ENCODE data around the gene SPATA20.

SPATA20 gene

DNA sequence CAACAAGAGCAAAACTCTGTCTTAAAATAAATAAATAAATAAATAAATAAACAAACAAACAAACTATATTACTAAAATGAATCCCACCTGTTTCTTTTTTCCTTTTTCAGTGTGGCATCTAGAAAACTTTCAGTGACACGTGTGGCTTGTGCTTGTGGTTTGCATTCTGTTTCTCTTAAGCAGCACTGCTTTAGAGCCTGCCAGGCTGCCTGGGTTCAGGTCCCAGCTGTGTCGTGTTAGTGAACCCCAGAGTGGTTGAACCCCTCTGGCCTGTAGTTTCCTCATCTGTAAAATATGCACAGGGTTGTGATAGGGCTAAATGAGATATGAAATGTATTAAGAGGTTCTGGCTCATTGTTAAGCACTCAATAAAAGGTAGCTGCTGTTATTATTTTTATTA, 26.5 kb upstream of the SPATA20 start:
- DNase-seq = no peak

DNA sequence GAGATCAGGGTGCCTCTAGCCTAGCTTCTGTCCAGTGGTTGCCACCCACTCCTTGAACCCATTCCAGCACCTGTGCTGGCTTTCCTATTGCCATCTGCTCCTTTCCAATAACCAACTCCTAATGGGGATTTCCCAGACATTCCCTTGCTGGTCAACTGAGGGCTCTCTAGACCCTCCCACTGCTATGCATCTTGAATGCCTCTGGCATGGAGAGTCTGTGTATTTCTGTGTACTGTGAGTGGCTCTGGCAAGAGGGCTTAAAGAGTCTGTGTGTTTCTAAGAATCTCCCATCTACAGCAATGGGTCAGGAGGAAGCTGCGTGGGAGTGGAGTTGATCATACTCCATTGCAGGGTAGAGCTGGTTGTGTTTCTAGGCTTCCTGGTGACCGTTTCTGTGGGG, 25.5 kb upstream of the SPATA20 start:
- DNase-seq = no peak

DNA sequence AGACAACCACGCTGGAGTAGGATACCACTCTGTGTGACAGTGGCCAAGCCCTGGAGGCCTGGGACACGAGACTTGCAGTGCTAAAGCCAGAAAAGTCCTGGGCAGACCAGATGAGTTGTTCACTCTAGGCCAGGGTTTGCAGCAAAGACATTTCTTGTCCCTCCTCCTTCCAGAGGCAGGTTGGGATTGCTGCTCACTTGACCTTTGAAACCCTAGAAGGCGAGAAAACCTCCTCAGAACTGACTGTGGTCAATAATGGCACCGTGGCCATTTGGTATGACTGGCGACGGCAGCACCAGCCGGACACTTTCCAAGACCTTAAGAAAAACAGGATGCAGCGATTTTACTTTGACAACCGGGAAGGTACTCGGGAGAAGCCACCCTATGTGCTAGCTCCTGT, 24.2 kb upstream of the SPATA20 start:
- no peak for DNase-seq

- DNase-seq = no peak
Measured at GRCh38 chr17:50523208-50523607, 23.8 kb upstream of the SPATA20 start.

DNA sequence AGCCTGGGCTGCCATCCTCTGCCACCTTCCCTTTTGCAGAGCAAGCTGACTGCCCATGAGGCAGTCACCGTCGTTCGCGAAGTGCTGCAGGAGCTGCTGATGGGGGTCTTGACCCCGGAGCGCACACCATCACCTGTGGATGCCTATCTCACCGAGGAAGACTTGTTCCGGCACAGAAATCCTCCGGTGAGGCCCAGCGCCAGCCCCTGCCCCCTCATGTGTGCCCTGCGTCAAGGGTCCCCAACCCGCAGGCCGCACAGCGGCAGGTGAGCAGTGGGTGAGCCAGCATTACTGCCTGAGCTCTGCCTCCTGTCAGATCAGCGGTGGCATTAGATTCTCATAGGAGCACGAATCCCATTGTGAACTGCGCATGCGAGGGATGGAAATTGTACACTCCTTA, 22.1 kb upstream of the SPATA20 start:
- DNase-seq = no peak

DNA sequence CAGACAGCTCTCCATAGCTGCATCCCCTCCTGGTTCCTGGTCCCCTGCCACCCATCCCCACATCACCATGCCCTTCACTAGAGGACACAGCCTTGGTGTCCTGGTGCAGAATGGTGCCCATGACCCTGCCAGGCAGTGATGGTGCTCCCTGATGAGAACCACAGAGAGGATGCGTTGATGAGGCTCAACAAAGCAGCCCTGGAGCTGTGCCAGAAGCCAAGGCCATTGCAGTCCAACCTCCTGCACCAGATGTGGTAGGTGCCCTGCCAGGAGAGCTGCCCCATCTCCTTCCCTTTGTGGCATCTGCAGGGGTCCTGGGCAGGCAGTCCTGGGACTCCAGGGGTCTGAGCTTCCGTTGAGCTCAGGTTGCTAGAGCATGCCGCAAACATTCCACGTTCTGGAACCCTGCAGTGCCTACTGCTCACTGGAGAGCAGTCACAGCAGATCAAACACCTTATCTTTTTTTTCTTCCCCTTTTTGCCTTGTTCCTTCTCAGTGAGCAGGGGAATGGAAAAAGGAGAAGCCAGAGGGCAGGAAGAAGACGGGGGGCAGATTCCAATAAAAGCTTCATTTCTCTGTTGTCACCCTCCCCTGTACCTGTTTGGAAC, 19.7 kb upstream of the SPATA20 start:
- DNase-seq = no peak

- no peak for DNase-seq
Measured at GRCh38 chr17:50527949-50528474, 19.0 kb upstream of the SPATA20 start.

- no peak for DNase-seq
Measured at GRCh38 chr17:50529849-50530248, 17.1 kb upstream of the SPATA20 start.

DNA sequence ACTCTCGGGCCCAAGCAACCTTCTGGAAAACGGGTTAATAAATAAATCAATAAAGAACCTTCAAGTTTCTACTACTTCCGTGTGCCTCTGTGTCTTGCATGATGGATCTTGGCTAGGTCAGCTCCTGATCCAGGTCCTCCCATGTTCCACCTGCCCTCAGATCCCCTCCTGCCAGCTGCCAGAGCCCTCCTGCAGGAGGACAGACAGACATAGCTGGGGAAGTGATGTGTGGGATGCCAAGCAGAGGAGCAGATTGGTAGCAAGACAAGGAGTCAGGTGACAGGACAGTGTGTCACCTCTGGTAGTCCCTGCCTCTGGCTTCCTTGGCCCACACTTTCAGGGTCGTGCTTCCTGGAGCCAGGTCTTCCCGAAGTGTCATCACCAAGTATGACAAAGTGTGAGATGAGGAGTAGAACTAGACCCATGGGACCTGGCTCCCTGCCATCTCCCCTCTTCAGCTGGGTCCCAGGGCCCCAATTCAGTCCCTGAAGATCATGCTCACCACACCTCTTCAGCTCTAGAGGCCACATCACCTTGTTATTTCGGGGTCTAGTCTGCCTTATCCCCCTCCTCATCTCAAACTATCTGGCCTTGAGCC, 15.4 kb upstream of the SPATA20 start:
- no peak for DNase-seq

DNA sequence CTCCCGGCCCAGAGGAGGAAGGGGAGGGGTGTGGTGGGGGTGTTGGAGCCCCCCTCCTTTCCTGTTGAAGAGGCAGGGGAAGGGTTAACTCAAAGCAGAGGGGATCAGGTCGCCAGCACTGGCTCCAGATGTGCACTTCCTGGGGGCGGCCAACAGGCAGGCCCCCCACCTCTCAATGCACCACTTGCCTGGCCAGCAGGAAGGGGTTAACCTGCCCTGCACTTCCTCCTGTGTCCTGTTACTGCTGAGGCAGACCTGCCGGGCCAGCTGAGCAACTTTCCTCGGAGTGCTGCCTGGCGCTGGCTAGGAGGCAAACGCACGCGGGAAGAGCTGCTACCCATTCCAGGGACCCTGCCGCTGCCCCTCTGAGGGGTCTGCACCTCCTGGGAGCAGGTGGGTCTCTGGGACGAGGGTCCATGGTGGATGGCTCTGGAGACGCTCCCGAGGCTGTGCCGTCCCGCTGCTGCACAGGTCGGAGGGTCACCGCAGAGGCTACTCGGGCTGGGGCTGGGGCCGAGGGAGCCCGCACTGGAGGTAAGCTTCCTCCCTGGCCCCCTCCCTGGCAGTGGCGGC, 14.4 kb upstream of the SPATA20 start, which contains the start of gene EPN3:
Gene EPN3 (plus strand): TSS at position 284 of the 573 bp plus-strand sequence. CDS start 3,822 bp downstream, outside the sequence.
- DNase-seq = no peak

DNA sequence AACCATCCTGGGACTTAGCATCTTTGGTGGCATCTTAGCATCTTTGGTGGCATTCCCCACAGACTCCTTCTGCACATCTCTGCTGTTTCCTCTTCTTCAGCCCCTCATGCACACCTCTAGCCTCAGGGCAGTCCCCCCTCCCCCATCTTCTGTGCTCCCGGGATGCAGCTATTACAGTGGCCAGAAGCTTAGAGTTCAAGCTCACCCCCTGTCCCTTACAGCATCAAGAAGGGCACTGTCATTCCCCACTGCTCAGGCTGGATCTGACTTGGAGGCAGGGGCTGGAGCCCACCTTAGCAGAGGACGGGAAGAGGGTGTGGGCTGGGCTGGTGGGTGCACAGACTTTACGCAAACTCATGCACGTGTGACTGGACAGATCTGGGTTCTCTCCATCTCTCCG, 13.8 kb upstream of the SPATA20 start:
- no peak for DNase-seq

GRCh38 chr17:50533720-50534148, 13.2 kb upstream of the SPATA20 start:
- DNase-seq = no peak

DNA sequence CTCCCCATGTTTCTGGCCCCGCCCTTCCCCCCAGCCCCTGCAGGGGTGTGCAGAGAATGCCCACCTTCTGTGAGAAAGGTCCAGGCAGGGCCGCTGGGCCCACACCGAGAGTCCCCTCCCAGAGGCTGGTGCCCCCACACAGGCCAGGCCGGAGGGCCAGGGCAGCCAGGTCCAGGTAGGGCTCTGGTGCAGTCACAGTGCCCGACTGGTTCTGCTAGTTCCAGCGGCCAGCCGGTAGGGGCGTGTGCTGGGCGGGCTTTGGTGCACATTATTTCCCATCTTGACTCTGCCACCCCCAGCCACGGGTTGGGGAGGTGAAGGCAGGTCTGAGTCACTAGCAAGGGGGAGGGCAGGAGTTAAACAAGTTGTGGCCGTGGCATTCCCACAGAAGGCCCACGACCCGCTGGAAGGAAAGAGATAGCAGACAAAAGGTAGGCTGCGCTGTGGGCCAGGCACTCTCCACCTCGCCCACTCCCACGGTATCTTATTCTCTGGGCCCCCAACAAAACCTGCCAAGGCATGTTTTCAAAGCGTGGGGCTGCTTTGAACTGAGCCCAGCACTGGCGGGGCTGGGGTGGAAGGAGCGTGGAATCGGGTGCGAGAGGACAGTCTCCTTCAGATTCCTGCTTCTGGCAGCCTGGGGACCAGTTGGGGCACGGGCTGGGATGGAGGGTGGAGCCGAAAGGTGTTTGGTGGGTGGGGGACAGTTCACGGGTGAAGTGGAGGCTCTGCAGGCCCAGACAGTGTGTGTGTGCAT, 12.6 kb upstream of the SPATA20 start:
- no peak for DNase-seq

GRCh38 chr17:50534979-50535326, 12.0 kb upstream of the SPATA20 start:
- DNase-seq = no peak

DNA sequence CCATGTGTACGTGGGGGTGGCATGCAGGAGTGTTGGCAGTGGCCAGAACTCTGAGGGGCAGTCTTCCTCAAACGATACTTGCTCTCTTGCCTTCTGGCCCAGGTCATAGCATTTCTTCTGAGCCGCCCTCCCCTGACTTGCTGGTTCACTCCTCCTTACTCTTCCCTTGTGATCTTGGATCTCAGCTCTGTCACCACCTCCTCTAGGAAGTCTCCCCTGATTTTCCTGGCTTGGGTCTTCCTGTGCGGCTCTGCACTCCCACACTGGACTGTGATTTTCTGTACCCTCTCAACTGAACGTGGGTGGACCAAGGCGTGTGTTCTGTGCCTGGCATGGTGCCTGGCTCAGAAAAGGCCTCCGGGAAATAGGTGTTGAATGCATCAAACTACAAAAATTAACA, 11.6 kb upstream of the SPATA20 start:
- no peak for DNase-seq

DNA sequence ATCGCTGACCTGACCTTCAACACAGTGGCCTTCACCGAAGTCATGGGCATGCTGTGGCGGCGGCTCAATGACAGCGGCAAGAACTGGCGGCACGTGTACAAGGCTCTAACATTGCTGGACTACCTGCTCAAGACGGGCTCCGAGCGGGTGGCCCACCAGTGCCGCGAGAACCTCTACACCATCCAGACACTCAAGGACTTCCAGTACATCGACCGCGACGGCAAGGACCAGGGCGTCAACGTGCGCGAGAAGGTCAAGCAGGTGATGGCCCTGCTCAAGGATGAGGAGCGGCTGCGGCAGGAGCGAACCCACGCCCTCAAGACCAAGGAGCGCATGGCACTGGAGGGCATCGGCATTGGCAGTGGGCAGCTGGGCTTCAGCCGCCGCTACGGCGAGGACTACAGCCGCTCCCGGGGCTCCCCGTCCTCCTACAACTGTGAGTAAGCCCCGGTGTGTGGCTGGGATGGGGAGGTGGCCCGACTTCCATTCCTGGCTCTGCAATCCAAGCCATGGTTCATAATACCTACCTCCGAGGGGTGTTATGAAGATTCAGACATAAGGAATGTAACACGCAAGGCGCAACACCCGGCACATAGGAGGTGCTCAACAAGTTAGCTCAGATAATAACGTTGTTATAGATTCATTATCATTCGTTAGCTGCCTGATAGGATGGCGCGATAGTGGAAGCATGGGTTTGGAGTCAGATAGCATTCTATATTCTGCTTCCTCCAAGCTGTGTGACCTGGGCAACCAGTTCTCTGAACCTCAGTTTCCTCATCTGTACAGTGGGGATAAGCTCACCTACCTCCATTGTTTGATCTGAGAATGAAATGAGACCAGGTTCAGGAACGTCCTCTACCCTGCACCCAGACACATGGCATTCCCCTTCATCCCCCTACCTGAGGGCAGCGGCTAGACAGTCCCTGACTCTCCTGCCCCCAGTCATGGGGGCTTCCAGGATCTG, 10.0 kb upstream of the SPATA20 start:
- no peak for DNase-seq

GRCh38 chr17:50537721-50538548, 9.0 kb upstream of the SPATA20 start:
- DNase-seq = no peak

- DNase-seq = no peak
Measured at GRCh38 chr17:50538549-50539410, 8.2 kb upstream of the SPATA20 start.

GRCh38 chr17:50539762-50540559, 7.0 kb upstream of the SPATA20 start:
- DNase-seq = no peak
